Pancreas (tissue), 10 donors: ENCODE data around the gene ZNF214. TPM values are rescaled to one million over a fixed set of nuclear protein-coding genes. Genes with fewer than 3 reads are reported as not detected.

ENCODE experiments used
- ATAC-seq, 4 donors: fragments of 200-7000 bp; cut with Tn5 transposase; one replicate each; pipeline versions ENCODE4 v1.8.0 to v1.9.1; 2020; ENCODE audit warnings: mild to moderate bottlenecking in 4 of 4, moderate library complexity in 4 of 4
- DNase-seq, 6 donors: peaks; one replicate each; pipeline ENCODE4 v3.0.0-alpha.2; 2020
- FAIRE-seq: peaks from 2 replicates; lab custom pipeline; 2012; peaks lifted over from hg19 to GRCh38; lab: Jason Lieb, UNC
- H3K27ac ChIP-seq, 4 donors: fragments of 200-600 bp; sonication (generic); 1 replicate in 3 of 4; 2 replicates in 1 of 4; pipeline versions ENCODE4 v1.5.0 to v1.8.0; 2020
- H3K27me3 ChIP-seq, 4 donors: fragments of 200-600 bp; one replicate each; pipeline ENCODE4 v1.8.0; 2021
- H3K36me3 ChIP-seq, 3 donors: fragments of 200-600 bp; sonication (generic) in 1 of 3; one replicate each; pipeline versions ENCODE4 v1.5.0 to v1.8.0; 2020 to 2021
- H3K4me1 ChIP-seq, 3 donors: fragments of 200-600 bp; one replicate each; pipeline ENCODE4 v1.8.0; 2021
- H3K4me3 ChIP-seq, 4 donors: fragments of 200-600 bp; sonication (generic) in 2 of 4; one replicate each; pipeline versions ENCODE4 v1.5.0 to v1.8.0; 2020 to 2021
- H3K9me3 ChIP-seq, 4 donors: fragments of 200-600 bp; one replicate each; pipeline ENCODE4 v1.8.0; 2021
- WGBS, 2 donors: extraction: QIAGEN DNeasy Blood & Tissue Kit; methylation state at CpG; one replicate each; pipeline ENCODE4 v1.1.7; 2013; 5-methylcytosine and 5-hydroxymethylcytosine counted together
- intact Hi-C, 3 donors: fragments of 100-400 bp; cut with DNase I; formaldehyde crosslinking; loops; one replicate each; pipeline versions ENCODE4 v1.11.1 to v1.14.2; 2022
- polyA plus RNA-seq, 2 donors: library from polyadenylated mRNA; stranded (reverse); fragments of 200-250 nt; gene quantifications; one replicate each; pipeline ENCODE4 v1.2.3, GENCODE V29; 2013
- total RNA-seq, 6 donors: library from RNA; stranded (reverse); fragmentation: NEBNext Ultra II Directional in 4 of 6; extraction: Animal tissue kit (Norgen Biotek cat#: 25700) in 4 of 6; gene quantifications; one replicate each; pipeline versions ENCODE4 v1.2.1 to v1.2.4, GENCODE V29; 2021 to 2023
- TF ChIP-seq, protein P1 (sequence below), 4 donors: fragments of 200-600 bp; sonication (generic) in 3 of 4; IDR thresholded peaks; one replicate each; pipeline versions ENCODE4 v1.5.0 to v1.8.0; 2021; ENCODE audit warnings: antibody characterized with exemption in 4 of 4
- donor health status: healthy with polysubstance abuse.
- donor health status: DM: no; HTN: no; CAD: no; lungs with moderate emphysema.
- donor health status: DM: no; HTN: no; CAD: no.
- donor health status: control.
- donor health status: control.
- donor health status: Bipolar disorder and iron deficiency.
- donor health status: DM: yes; HTN: yes; CAD: no.
- donor health status: DM: no; HTN: no; CAD: no.
- donor health status: DM: no; HTN: no; CAD: no.
- donor health status: DM: yes; HTN: yes; CAD: no.

The ZNF214 gene
- total and polyA plus RNA-seq, 8 donors = 0.34 to 4.3 (median 1.4) TPM

DNA sequence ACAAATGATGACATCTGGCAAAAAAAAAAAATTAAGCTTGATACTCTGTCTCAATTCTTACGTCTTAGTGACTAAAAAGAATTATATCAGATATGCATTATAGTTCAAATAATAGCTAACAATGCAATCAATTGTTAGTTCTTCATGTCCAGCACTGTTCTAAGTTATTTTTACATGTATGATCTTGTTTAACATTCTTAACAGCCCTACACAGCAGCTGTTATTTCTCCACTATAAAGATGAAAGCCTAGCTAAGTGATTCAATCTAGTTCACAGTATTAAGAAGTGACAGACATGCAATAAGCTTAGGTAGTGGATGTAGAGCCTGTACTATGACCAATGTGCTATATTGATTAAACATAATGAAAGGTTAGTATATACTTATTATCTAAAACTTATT lies 4.1 kb downstream of the ZNF214 start:
- intact Hi-C loops = no loop called here

DNA sequence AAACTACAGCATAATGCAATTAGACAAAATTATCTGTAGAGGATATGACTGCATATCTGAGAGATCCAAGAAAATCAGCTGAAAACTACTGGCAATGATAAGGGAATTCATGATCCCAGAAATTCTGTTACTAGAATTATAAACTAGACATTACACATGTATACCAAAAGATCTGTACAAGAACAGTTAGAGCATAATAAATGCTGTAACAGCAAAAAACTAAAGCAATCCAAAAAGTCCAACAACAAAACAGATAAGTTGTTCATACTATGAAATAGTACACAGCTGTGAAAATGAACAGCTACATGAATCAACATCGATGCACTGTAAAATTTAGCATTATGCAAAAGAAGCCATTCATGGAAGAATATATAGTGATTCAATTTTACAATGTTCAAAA lies 6.0 kb downstream of the ZNF214 start:
- whole genome bisulfite sequencing, 2 donors = 98 to 100% methylated on average over 1 of the region's 1 CpG
- intact Hi-C loops = no loop called here
- H3K27ac ChIP-seq = no peak overlapping the region
- H3K4me3 ChIP-seq = no peak overlapping the region
- no peaks in the 10 kb centered on the region for H3K36me3 ChIP-seq
- no peak for DNase-seq
- no peaks in the 10 kb centered on the region for H3K27me3 ChIP-seq
- no peaks in the 10 kb centered on the region for H3K9me3 ChIP-seq
- H3K4me1 ChIP-seq = no peaks in the 10 kb centered on the region
- no peak for FAIRE-seq
- no peak for ATAC-seq
- TF ChIP-seq, protein P1, sequence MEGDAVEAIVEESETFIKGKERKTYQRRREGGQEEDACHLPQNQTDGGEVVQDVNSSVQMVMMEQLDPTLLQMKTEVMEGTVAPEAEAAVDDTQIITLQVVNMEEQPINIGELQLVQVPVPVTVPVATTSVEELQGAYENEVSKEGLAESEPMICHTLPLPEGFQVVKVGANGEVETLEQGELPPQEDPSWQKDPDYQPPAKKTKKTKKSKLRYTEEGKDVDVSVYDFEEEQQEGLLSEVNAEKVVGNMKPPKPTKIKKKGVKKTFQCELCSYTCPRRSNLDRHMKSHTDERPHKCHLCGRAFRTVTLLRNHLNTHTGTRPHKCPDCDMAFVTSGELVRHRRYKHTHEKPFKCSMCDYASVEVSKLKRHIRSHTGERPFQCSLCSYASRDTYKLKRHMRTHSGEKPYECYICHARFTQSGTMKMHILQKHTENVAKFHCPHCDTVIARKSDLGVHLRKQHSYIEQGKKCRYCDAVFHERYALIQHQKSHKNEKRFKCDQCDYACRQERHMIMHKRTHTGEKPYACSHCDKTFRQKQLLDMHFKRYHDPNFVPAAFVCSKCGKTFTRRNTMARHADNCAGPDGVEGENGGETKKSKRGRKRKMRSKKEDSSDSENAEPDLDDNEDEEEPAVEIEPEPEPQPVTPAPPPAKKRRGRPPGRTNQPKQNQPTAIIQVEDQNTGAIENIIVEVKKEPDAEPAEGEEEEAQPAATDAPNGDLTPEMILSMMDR (IDR thresholded peaks at IDR 0.05) = no peak

More for the DNA sequence above, 4.1 kb downstream of the ZNF214 start:
- no peaks in the 10 kb centered on the region for H3K36me3 ChIP-seq
- WGBS, 2 donors = 72 to 73% methylated on average over 1 of the region's 1 CpG
- no peaks in the 10 kb centered on the region for H3K9me3 ChIP-seq
- H3K27me3 ChIP-seq = no peaks in the 10 kb centered on the region
- ATAC-seq = no peak
- no peak overlapping the region for H3K4me3 ChIP-seq
- no peak overlapping the region for H3K27ac ChIP-seq
- H3K4me1 ChIP-seq = no peaks in the 10 kb centered on the region
- no peak for FAIRE-seq
- TF ChIP-seq, protein P1 (IDR thresholded peaks at IDR 0.05) = no peak
- DNase-seq = no peak

DNA sequence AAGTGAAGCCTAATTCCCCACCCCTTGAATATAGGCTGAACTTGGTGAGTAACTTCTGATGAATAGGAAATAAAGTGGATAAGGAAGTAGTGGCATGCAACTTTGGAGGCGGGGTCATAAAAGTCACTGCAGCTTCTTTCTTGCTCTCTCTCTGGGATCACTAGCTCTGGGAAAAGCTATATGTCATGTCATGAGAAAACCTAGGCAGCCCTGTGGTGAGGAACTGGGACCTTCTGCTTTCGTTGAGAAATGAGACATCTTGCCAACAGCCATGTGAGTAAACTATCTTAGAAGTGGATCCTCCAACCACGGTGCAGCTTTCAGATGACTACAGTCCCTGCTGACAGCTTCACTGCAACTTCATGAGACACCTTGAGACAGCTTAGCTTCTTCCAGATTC lies 15.7 kb downstream of the ZNF214 start:
- intact Hi-C loops = no loop called here
- Histone ChIP-seq H3K9me3 (no peaks in the 10 kb centered on the region), H3K4me1 (no peaks in the 10 kb centered on the region), H3K36me3 (peaks cover 0 to 6% (median 4%) of the 10 kb centered on the region in 3 donors), H3K27me3 (no peaks in the 10 kb centered on the region), H3K27ac (no peak overlapping the region), H3K4me3 (no peak overlapping the region)
- ATAC-seq = peak in 1 of 4 donors; percentile 22
- TF ChIP-seq, protein P1 (IDR thresholded peaks at IDR 0.05) = no peak
- FAIRE-seq = no peak
- no peak for DNase-seq
- WGBS, 2 donors = 51 to 69% methylated on average over 3 of the region's 3 CpGs

DNA sequence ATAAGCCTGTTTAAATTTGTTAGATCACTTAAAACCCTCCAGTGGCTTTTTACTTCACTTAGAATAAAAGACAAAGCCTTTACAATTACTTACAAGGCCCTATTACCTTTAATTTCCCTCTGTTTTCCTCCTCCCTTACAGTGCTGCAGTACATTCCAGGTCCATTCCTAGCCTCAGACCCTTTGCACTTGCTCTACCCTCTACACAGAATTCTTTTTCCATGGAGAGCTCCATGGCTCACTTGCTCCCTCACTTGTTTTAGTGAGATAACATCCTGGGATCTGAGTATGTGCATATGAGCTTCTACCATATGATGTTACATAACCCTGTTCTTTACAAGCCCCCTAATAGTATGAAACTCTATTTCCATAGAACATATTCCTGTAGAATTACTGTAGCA lies 24.4 kb downstream of the ZNF214 start:
- no peak overlapping the region for H3K27ac ChIP-seq
- no peaks in the 10 kb centered on the region for H3K4me1 ChIP-seq
- ATAC-seq (no peak), DNase-seq (no peak), FAIRE-seq (no peak)
- H3K36me3 ChIP-seq = peaks cover 0 to 6% (median 0%) of the 10 kb centered on the region in 3 donors
- H3K9me3 ChIP-seq = no peaks in the 10 kb centered on the region
- H3K27me3 ChIP-seq = no peaks in the 10 kb centered on the region
- TF ChIP-seq, protein P1 (IDR thresholded peaks at IDR 0.05) = no peak
- H3K4me3 ChIP-seq = no peak overlapping the region
- intact Hi-C loops = no loop called here

DNA sequence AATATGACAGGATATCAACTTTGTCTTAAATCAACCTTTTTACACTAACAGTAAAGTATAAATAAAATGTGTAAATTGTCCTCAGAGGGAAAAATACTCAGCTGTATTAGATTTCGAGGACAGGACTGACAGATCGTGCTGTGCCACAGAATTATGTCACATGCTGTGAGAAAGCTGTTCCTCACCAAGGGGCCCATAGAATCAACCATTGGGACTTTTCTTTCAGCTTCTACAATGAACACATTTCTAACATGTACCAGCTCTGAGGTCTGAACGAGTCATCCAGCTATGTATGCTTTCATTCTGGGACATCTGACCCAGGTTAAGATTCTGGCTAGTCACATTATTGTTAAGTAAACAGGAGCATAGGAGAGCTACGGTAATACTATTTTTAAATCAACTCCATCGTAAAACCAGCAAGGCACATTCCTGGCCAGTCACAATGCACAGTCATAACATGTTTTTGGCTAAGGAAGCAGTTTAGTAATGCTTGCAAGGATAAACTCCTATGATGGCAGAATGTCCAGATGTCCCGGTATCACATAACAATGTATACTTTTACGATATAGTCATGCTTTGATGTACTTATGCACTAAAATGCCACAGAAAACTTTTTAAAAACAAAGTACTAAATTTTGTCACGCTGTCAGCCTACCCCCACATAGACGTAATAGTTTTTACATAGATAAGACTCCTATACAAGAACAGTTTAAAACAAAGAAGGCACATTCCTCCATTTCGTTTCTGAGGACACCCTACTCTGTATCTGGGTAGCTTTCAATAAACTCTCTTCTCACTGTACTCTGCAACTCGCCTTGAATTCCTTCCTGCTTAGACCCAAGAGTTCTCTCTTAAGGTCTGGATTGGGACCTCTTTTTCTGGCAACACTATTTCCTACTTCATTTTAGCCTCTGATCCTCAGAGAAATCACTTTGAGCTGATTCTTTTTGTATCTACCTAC lies 27.4 kb downstream of the ZNF214 start:
- Histone ChIP-seq H3K27me3 (no peaks in the 10 kb centered on the region), H3K4me3 (no peak overlapping the region), H3K27ac (no peak overlapping the region), H3K36me3 (no peaks in the 10 kb centered on the region), H3K4me1 (no peaks in the 10 kb centered on the region), H3K9me3 (no peaks in the 10 kb centered on the region)
- FAIRE-seq (no peak), ATAC-seq (no peak), DNase-seq (no peak)
- intact Hi-C loops = no loop called here
- 46 to 50% methylated on average over 11 of the region's 11 CpGs for WGBS, 2 donors
- TF ChIP-seq, protein P1 (IDR thresholded peaks at IDR 0.05) = no peak
